K562 (cell line): ENCODE results near the gene ARMC7. TPM values are rescaled to one million over a fixed set of nuclear protein-coding genes. Genes with fewer than 3 reads are reported as not detected.

Source experiments
- EWSR1 ChIP-seq: fragments of 450-650 bp; IDR thresholded peaks from 2 replicates; pipeline ENCODE4 v1.6.1; 2018; ENCODE audit warnings: borderline replicate concordance, mild to moderate bottlenecking, low read depth, moderate library complexity; ENCODE audit not compliant: partially characterized antibody
- FOXP1 ChIP-seq: sonication (generic); formaldehyde crosslinking; IDR thresholded peaks from 2 replicates; pipeline ENCODE4 v1.8.0; 2022; ENCODE audit warnings: mild to moderate bottlenecking, missing genetic modification reagents
- ILK ChIP-seq: fragments of 450-650 bp; IDR thresholded peaks from 2 replicates; pipeline ENCODE4 v1.6.1; 2016; ENCODE audit warnings: missing genetic modification characterization, low read depth, mild to moderate bottlenecking, missing compliant biosample characterization, moderate library complexity, borderline replicate concordance
- KLF10 ChIP-seq: fragments of 250-450 bp; sonication (Bioruptor Pico); IDR thresholded peaks from 2 replicates; pipeline ENCODE4 v1.6.1; 2021; ENCODE audit warnings: matching md5 sums
- LEF1 ChIP-seq: fragments of 450-650 bp; IDR thresholded peaks from 2 replicates; pipeline ENCODE4 v1.6.1; 2016; ENCODE audit warnings: mild to moderate bottlenecking
- RB1 ChIP-seq: fragments of 450-650 bp; IDR thresholded peaks from 2 replicates; pipeline ENCODE4 v1.6.1; 2017; ENCODE audit warnings: low read depth, mild to moderate bottlenecking
- RBBP5 ChIP-seq: fragments of 200-600 bp; sonication (generic); IDR thresholded peaks from 2 replicates; pipeline ENCODE4 v1.6.1; 2012; ENCODE audit warnings: borderline replicate concordance, mild to moderate bottlenecking, low read length, control low read depth, inconsistent platforms; ENCODE audit not compliant: insufficient read depth, poor library complexity, severe bottlenecking
- SIN3A ChIP-seq, 2 experiments: fragments of 150-350 bp in 1 of 2; IDR thresholded peaks; 2 replicates each; pipeline ENCODE4 v1.6.1; 2011 to 2016; ENCODE audit warnings: borderline replicate concordance in 2 of 2, low read depth in 2 of 2, low read length in 2 of 2, mild to moderate bottlenecking in 2 of 2, moderate library complexity in 2 of 2; ENCODE audit not compliant: control insufficient read depth in 1 of 2
- SMARCC2 ChIP-seq: fragments of 450-650 bp; IDR thresholded peaks from 2 replicates; pipeline ENCODE4 v1.6.1; 2017; ENCODE audit warnings: antibody characterized with exemption, moderate library complexity, mild to moderate bottlenecking, low read depth
- TCF3 ChIP-seq: sonication (generic); formaldehyde crosslinking; IDR thresholded peaks from 2 replicates; pipeline ENCODE4 v1.4.0; 2020; ENCODE audit warnings: mild to moderate bottlenecking, missing genetic modification reagents
- YBX1 ChIP-seq: fragments of 450-650 bp; IDR thresholded peaks from 2 replicates; pipeline ENCODE4 v1.7.1; 2016; ENCODE audit warnings: mild to moderate bottlenecking
- ZEB2 ChIP-seq: fragments of 450-650 bp; IDR thresholded peaks from 2 replicates; pipeline ENCODE4 v1.6.1; 2016
- ZNF12 ChIP-seq: sonication (generic); formaldehyde crosslinking; IDR thresholded peaks from 2 replicates; pipeline ENCODE4 v1.4.0; 2020; ENCODE audit warnings: mild to moderate bottlenecking, missing genetic modification reagents
- ZNF24 ChIP-seq: fragments of 450-650 bp; IDR thresholded peaks from 2 replicates; pipeline ENCODE4 v1.6.1; 2016
- ZNF384 ChIP-seq: IDR thresholded peaks from 2 replicates; pipeline ENCODE4 v1.6.1; 2012; ENCODE audit warnings: low read depth, low read length, improper control_type of control experiment
- ZNF583 ChIP-seq: fragments of 250-450 bp; sonication (Bioruptor Pico); IDR thresholded peaks from 2 replicates; pipeline ENCODE4 v1.4.0; 2020
- ZNF717 ChIP-seq: fragments of 250-450 bp; sonication (Bioruptor Pico); IDR thresholded peaks from 2 replicates; pipeline ENCODE4 v1.5.0; 2021
- polyA plus RNA-seq, 8 experiments: library from polyadenylated mRNA; depleted of rRNA in 4 of 8; stranded (reverse) in 5 of 8; unstranded in 3 of 8; fragments of >200 nt; fragmentation: Nextera tagmentation in 2 of 8; fragmentation: Illumina TruSeq in 1 of 8; extraction: Ambion mirVana in 2 of 8; extraction: Trizol in 1 of 8; gene quantifications; 2 replicates each; pipeline versions ENCODE4 v1.2.1 to v1.2.3, GENCODE V29; 2011 to 2014; ENCODE audit warnings: inconsistent platforms in 1 of 8, missing spikeins in 1 of 8
- total RNA-seq, 7 experiments: library from RNA; depleted of rRNA in 6 of 7; stranded (reverse); fragments of >200 nt in 6 of 7; fragmentation: Illumina TruSeq in 2 of 7; extraction: Trizol in 2 of 7; gene quantifications; 2 replicates each; pipeline versions ENCODE4 v1.2.1 to v1.2.3, GENCODE V29; 2011 to 2021; ENCODE audit warnings: low replicate concordance in 1 of 7
- TF ChIP-seq, protein P1 (sequence below): sonication (generic); formaldehyde crosslinking; IDR thresholded peaks from 2 replicates; pipeline ENCODE4 v1.8.0; 2023; ENCODE audit warnings: mild to moderate bottlenecking, missing genetic modification reagents
- TF ChIP-seq, protein P2 (sequence below): fragments of 450-650 bp; formaldehyde crosslinking; IDR thresholded peaks from 2 replicates; pipeline ENCODE4 v1.4.0; 2020; ENCODE audit warnings: mild to moderate bottlenecking, moderate library complexity
- TF ChIP-seq, protein P3 (sequence below): fragments of 450-650 bp; formaldehyde crosslinking; IDR thresholded peaks from 2 replicates; pipeline ENCODE4 v1.4.0; 2020; ENCODE audit warnings: mild to moderate bottlenecking, mixed read lengths
- TF ChIP-seq, protein P4 (sequence below): IDR thresholded peaks from 3 replicates; pipeline ENCODE4 v1.6.1; 2011; ENCODE audit warnings: borderline replicate concordance, mild to moderate bottlenecking; ENCODE audit not compliant: insufficient read length, insufficient read depth

Gene ARMC7
- total and polyA plus RNA-seq, 9 of the 15 experiments (the other 6 are each of a cell fraction or from before 2014, with no cell fraction given) = 1.4 to 15.2 (median 5.9) TPM

DNA sequence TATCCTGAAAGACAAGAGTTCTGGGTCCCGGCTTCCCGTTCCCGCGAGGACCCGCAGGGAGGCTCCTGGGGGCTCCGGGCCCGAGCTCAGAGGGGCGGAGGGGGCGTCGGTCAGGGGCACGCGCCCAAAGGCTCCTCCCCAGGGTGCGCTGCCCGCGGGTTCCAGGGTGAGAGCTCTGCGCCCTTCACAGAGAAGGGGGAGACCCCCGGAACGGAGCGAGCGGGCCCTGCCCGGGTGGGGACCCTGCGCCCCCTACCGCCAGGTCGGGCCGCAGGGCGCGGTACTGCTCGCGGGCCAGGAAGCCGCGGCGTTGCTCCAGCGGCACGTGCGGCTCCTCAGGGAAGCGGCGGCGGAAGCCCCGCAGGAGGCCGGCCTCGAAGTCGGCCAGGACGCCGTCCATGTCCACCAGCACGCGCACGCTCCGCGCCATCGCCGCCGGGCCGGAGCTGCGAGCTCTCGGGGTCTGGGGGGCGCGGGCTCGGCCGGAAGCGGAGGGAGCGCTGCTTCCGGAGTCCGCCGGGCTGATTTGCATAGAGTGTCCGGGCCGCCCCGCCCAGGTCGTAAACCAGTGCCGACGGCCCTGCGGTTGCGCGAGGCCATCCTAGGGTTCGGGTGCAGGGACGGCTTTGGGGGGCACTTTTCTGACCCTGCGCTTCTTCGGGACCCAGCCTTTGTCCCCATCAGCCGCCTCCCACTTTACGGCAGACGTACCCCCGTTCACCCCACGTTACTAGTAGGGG, 21.7 kb downstream of the ARMC7 start, which contains the start of gene NT5C (continued):
- TF ChIP-seq SIN3A (IDR thresholded peaks at IDR 0.05; ENCODE audit: borderline replicate concordance in 2 of 2, control insufficient read depth in 1 of 2, low read depth in 2 of 2, low read length in 2 of 2) = peak; percentile 58 to 94; a peak in 1 of 4 replicates
- TF ChIP-seq SMARCC2 = no peak; the same call in 1 of the 2 replicates
- peak; percentile 44; the same call in 1 of the 2 replicates for TF ChIP-seq ZNF24
- no peak for TF ChIP-seq LEF1
- TF ChIP-seq ZEB2 = no peak
- peak; percentile 92 for TF ChIP-seq RBBP5
- peak; percentile 96 for TF ChIP-seq RB1
- no peak for TF ChIP-seq ILK (tag)
- TF ChIP-seq TCF3 (CRISPR knock-in tag) = no peak; the same call in none of the 2 replicates
- no peak for TF ChIP-seq ZNF12
- TF ChIP-seq, protein P1, sequence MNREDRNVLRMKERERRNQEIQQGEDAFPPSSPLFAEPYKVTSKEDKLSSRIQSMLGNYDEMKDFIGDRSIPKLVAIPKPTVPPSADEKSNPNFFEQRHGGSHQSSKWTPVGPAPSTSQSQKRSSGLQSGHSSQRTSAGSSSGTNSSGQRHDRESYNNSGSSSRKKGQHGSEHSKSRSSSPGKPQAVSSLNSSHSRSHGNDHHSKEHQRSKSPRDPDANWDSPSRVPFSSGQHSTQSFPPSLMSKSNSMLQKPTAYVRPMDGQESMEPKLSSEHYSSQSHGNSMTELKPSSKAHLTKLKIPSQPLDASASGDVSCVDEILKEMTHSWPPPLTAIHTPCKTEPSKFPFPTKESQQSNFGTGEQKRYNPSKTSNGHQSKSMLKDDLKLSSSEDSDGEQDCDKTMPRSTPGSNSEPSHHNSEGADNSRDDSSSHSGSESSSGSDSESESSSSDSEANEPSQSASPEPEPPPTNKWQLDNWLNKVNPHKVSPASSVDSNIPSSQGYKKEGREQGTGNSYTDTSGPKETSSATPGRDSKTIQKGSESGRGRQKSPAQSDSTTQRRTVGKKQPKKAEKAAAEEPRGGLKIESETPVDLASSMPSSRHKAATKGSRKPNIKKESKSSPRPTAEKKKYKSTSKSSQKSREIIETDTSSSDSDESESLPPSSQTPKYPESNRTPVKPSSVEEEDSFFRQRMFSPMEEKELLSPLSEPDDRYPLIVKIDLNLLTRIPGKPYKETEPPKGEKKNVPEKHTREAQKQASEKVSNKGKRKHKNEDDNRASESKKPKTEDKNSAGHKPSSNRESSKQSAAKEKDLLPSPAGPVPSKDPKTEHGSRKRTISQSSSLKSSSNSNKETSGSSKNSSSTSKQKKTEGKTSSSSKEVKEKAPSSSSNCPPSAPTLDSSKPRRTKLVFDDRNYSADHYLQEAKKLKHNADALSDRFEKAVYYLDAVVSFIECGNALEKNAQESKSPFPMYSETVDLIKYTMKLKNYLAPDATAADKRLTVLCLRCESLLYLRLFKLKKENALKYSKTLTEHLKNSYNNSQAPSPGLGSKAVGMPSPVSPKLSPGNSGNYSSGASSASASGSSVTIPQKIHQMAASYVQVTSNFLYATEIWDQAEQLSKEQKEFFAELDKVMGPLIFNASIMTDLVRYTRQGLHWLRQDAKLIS (CRISPR knock-in tag) = no peak; the same call in 1 of the 2 replicates
- TF ChIP-seq ZNF384 = no peak
- TF ChIP-seq YBX1 = no peak
- no peak for TF ChIP-seq ZNF717 (CRISPR knock-in tag)
- TF ChIP-seq ZNF583 (CRISPR knock-in tag) = peak; percentile 68; the same call in 1 of the 2 replicates
- TF ChIP-seq, protein P2, sequence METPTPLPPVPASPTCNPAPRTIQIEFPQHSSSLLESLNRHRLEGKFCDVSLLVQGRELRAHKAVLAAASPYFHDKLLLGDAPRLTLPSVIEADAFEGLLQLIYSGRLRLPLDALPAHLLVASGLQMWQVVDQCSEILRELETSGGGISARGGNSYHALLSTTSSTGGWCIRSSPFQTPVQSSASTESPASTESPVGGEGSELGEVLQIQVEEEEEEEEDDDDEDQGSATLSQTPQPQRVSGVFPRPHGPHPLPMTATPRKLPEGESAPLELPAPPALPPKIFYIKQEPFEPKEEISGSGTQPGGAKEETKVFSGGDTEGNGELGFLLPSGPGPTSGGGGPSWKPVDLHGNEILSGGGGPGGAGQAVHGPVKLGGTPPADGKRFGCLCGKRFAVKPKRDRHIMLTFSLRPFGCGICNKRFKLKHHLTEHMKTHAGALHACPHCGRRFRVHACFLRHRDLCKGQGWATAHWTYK (CRISPR knock-in tag) = peak; percentile 95
- TF ChIP-seq, protein P3, sequence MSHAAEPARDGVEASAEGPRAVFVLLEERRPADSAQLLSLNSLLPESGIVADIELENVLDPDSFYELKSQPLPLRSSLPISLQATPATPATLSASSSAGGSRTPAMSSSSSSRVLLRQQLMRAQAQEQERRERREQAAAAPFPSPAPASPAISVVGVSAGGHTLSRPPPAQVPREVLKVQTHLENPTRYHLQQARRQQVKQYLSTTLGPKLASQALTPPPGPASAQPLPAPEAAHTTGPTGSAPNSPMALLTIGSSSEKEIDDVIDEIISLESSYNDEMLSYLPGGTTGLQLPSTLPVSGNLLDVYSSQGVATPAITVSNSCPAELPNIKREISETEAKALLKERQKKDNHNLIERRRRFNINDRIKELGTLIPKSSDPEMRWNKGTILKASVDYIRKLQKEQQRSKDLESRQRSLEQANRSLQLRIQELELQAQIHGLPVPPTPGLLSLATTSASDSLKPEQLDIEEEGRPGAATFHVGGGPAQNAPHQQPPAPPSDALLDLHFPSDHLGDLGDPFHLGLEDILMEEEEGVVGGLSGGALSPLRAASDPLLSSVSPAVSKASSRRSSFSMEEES (CRISPR knock-in tag) = no peak
- peak; percentile 86; the same call in 1 of the 2 replicates for TF ChIP-seq FOXP1 (CRISPR knock-in tag)
- no peak for TF ChIP-seq KLF10 (CRISPR knock-in tag)
- no peak for TF ChIP-seq EWSR1
- TF ChIP-seq, protein P4, sequence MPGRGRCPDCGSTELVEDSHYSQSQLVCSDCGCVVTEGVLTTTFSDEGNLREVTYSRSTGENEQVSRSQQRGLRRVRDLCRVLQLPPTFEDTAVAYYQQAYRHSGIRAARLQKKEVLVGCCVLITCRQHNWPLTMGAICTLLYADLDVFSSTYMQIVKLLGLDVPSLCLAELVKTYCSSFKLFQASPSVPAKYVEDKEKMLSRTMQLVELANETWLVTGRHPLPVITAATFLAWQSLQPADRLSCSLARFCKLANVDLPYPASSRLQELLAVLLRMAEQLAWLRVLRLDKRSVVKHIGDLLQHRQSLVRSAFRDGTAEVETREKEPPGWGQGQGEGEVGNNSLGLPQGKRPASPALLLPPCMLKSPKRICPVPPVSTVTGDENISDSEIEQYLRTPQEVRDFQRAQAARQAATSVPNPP = no peak
